Stimulated activated CD8-positive, alpha-beta memory T cell treated with anti-CD3 and anti-CD28 coated beads, Interleukin-2, amount 100 ng/mL, for 48 hours (primary cell): ENCODE results near the gene FBXO5.
"Not testable (repeated sequence)": the region's sequence is repeated elsewhere in the genome, so short reads cannot be mapped to it uniquely, and the experiment has no call there.

Source experiments
- DNase-seq, 2 donors: peaks; one replicate each; pipeline ENCODE4 v3.0.0-alpha.2; 2020; ENCODE audit warnings: low read depth in 2 of 2

FBXO5 gene

GRCh38 chr6:152993431-152993830 lies 10.6 kb upstream of the FBXO5 start:
- DNase-seq, result no peak

DNA sequence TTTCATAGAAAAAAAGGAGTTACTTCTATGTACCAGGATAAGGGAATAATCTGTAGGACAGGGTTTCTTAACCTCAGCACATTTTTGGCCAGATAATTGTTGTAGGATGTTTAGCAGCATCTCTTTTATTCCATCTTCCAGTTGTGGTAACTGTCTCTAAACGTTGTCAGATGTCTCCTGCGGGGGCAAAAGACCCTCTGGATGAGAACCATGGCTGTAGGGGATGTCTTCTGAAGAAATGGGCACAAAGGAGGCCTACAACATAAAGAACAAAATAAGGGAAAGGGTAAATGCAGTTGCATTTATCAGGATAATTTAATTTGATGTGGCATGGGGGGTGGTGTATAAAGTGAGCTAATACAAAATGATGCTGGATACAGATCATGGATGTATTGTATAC lies 4.1 kb upstream of the FBXO5 start:
- no peak for DNase-seq

GRCh38 chr6:152985300-152985699 lies 2.5 kb upstream of the FBXO5 start:
- DNase-seq, result not testable (repeated sequence)

DNA sequence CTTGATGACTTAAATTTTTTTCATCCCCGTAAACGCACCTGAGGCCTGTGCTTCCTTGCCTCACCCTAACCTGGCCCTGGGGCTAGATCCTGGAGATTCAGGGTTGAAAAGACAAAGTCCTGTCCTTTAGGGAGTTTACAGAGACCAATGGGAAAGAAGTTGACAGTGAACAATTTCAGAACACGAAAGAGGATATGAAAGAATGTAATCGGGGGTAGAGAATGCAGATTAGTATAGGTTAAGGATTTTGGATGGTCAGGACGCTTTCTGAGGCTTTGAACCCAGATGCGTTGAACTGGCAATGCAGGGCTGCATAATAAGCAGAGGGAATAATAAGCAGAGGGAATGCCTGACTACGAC lies 1.7 kb upstream of the FBXO5 start:
- no peak for DNase-seq

GRCh38 chr6:152983637-152984512 lies 1.0 kb upstream of the FBXO5 start:
- DNase-seq, result peak; percentile 92 to 96

DNA sequence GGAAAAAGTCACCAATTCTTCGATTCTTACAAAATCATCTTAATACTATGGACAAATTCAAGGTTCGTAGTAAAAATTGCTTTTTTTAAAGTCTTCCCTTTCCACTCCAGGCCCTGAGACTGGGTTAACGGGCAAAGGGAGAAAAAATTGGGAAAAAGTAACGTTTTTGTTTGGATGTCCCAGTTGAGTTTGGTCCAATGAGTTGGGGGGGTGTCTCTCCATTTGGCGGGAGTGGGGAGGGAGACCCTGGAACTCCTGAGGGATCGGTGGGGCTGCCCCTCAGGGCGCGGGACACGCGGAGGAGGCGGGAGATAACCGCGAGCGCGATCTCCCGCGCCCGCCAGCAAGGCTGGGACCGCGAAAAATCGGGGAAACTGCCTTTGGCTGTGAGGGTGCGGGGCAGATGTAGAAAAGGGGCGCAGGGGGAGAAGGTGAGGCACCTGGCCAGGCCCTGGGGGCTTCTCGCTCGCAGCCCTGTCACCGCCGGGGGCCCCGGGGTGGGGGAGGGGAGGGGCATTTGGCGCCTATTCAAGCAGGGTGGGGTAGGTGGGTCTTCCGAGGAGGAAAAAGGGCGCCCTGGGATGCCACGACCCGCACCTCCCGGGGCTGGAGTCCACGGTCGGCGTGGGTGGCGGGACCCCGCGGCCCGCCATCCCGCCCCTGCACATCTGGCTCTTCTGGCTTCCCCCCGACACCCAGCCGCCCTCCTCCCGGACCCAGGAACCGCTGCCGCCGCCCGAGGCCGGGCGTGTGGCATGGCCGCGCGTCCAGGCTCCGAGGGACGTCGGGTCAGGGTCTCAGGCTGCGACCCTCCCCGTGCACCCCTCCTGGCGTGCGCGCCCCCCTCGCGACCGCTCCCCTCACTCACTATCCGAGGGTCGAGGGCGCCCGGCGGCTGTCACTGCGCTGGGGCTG lies 595 bp downstream of the FBXO5 start:
- peak in 1 of 2 donors; percentile 27 for DNase-seq

- no peak for DNase-seq
Observed at GRCh38 chr6:152981219-152981618, 1.6 kb downstream of the FBXO5 start.

DNA sequence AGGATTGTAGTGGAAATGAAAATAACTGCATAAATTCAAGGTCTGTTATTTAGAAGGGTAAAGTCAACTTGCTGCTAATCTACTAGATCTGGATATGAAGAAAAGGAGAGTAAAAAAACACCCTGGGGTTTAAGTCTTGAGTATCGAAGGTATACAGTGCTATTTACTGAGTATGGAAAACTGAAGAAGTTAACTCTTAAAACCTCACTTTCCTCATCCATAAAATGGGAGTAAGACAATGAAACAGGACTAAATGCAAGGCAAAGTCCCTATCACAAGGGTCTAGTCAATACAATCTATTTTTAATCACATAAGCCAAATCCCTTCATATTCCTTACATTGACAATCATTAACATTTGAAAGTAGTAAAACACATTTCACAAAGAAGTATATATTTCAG lies 2.2 kb downstream of the FBXO5 start:
- DNase-seq, result no peak

DNA sequence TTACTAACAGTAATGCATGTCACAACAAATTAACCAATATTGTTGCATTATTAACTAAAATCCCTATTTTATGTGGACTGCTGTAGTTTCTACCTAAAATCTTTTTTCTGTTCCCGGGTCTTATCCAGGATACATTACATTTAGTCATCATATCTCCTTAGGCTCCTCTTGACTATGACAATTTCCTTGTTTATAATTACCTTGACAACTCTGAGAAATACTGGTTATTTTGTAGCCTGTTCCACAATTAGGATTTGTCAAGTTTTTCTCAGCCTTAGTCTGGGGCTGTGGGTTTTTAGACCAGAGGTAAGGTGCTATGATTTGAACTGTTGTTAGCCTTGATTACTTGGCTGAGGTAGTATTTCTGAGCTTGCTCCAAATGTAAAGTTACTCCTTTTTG lies 3.7 kb downstream of the FBXO5 start:
- no peak for DNase-seq

DNA sequence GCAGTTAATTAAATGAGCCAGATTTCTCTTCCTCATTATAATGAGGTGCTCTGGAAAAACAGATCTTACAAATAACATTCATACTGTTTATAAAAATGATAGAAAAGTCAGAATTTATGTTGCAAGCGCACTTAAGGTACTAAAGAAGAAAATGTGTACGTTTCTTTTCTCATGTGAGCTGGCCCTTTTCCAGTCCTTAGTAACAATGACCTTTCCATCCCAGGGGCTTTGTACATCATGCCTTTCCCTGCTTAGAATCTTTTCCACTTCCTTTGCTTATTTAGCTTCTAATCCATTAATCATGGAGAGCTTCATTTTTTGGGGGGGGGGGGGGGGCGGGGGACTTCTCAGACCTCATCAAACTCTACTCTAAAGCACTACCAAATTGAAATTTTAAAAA lies 4.8 kb downstream of the FBXO5 start:
- no peak for DNase-seq

DNA sequence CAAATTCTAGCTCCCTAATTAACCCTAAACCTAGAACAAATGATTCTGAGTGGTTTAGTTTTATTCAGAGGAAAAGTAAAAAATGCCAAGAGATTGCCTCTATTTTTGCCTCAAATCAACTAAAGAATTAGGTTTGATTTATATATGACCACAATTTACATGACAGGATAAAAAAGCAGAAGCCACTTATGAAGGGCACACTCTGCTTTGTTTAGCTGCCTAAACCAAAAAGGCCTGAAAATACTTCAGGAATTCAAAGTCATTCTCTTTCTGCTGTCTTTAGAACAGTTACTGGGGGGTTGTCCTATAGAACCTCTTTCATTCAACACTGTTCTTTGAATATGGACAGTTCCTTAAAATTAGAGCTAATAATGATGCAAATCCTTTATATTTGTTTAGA lies 5.3 kb downstream of the FBXO5 start:
- no peak for DNase-seq

DNA sequence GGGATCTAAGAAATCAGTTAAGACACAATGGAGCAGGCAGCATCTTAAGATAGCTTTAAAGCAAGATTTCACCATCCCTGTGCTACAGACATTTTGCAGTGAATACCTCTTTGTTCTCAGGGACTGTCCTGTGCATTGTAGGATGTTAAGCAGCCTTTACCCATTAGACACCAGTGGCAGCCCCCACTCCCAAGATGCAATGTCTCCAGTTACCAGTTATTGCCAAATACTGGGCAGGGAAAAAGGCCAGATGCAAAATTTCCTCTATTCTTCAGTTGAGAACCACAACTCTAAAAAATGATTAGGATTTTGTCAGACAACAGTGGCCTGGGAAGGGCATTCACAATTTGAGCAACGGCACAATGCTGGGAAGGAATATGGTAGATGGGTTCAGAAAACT lies 6.1 kb downstream of the FBXO5 start:
- no peak for DNase-seq

- no peak for DNase-seq
Observed at GRCh38 chr6:152975204-152975915, 7.5 kb downstream of the FBXO5 start.

GRCh38 chr6:152973916-152974315 lies 8.9 kb downstream of the FBXO5 start:
- DNase-seq, result no peak

GRCh38 chr6:152969688-152970418 lies 13.0 kb downstream of the FBXO5 start:
- DNase-seq, result no peak

DNA sequence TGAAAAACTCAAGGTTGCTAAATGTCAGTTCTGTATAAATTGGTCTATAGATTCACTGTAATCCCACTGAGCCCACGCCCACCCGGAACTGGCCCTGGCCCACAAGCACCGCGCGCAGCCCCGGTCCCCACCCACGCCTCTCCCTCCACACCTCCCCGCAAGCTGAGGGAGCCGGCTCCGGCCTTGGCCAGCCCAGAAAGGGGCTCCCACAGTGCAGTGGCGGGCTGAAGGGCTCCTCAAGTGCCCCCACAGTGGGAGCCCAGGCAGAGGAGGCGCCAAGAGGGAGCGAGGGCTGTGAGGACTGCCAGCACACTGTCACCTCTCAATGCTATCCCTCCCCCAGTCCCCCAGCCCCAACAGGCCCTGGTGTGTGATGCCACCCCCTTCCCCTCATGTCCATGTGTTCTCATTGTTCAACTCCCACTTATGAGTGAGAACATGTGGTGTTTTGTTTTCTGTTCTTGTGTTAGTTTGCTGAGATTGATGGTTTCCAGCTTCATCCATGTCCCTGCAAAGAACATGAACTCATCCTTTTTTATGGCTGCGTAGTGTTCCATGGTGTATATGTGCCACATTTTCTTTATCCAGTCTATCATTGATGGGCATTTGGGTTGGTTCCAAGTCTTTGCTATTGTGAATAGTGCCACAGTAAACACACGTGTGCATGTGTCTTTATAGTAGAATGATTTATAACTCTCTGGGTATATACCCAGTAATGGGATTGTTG lies 16.5 kb downstream of the FBXO5 start:
- DNase-seq, result not testable (repeated sequence)

GRCh38 chr6:152959333-152959732 lies 23.5 kb downstream of the FBXO5 start:
- no peak for DNase-seq

- DNase-seq, result no peak
Observed at GRCh38 chr6:152957796-152958195, 25.0 kb downstream of the FBXO5 start.

DNA sequence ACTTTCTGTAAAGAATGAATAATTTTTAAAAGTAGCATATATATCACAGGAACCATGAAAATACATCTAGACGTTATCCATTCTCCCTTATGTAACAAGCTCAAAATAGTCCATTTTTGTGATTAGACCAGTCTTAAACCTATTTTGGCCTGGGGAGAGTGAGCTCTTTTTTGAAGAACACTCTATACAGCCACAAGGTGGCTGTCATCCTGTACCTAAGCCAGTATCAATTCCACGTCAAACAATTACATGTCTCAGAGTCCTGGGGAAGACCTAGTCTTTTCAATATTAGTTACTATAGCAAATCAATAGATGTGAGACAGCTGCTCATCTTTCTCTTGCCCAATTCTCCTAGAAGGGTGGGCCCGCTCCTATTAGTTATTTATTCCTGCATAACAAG lies 28.4 kb downstream of the FBXO5 start:
- DNase-seq, result no peak

DNA sequence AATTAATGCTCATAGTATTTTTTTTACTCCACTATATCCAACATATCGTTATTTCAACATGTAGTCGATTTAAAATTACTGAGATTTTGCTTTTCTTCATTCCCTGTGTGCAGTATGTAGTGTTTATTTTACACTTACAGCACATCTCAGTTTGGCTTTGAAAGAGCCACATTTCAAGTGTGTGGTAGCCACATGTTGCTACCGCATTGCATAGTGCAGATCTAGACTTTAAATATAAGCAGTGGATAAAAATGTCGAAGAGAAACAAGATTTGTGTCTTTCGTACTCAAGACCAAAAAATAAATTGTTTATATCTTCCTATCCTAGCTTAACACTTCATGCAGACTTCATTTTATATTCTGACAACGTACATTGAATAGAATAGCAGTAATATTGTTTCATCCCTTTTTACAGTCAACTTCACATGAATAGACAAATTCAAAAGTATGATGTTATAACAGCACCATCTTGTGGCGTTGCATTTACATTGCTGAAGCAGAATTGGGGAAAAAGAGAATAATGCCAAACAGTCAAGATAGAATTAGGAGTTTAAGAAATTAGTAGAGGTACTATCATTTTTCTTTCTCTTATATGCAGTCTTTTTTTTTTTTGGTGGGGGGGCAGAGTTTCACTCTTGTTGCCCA lies 29.9 kb downstream of the FBXO5 start:
- no peak for DNase-seq
